NT2/D1 (cell line): ENCODE measurements around the gene WNT4.

Experiments
- SUZ12 ChIP-seq: IDR thresholded peaks from 2 replicates; pipeline ENCODE4 v1.6.1; 2011; ENCODE audit not compliant: insufficient read length, insufficient read depth; ENCODE audit errors: extremely low read depth
- YY1 ChIP-seq: IDR thresholded peaks from 2 replicates; pipeline ENCODE4 v1.6.1; 2011; ENCODE audit not compliant: insufficient read length, insufficient read depth
- ZNF274 ChIP-seq: IDR thresholded peaks from 2 replicates; pipeline ENCODE4 v1.6.1; 2011; ENCODE audit warnings: mild to moderate bottlenecking, low read depth, low read length

DNA sequence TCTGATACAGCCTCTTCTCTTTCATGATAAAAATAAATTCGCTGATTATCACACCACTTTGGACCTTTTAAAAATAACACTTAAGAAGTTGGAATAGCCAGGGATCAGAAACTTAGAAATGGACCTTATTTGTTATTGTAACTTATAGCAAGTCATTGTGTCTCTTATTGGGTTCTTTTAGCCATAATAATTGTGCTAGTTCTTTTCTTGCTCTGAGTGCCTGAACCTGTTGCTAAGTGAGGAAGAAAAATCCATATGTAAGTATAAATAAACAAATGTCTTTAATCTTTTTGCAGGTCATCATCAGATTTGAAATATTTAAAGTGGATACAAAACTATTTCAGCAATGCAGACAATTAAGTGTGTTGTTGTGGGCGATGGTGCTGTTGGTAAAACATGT is 64.8 kb downstream of the WNT4 start:
- TF ChIP-seq ZNF274 (no peak), SUZ12 (no peak), YY1 (no peak)
